BJ (cell line): ENCODE measurements around the gene CHD9. TPM values are rescaled to one million over a fixed set of nuclear protein-coding genes. Genes with fewer than 3 reads are reported as not detected.

Experiments used
- CTCF ChIA-PET: fragments of 350-600 bp; formaldehyde crosslinking; extraction: SDS; loops from one replicate; lab custom pipeline; 2021; ENCODE audit warnings: antibody characterized with exemption, inconsistent platforms; lab: Yijun Ruan, JAX
- POLR2A ChIA-PET: fragments of 300-600 bp; sonication (Branson Sonifier 250); formaldehyde crosslinking; extraction: SDS; loops from one replicate; lab custom pipeline; 2021; ENCODE audit warnings: antibody characterized with exemption; lab: Charles Lee
- DNase-seq: peaks from one replicate; pipeline ENCODE4 v3.0.0-alpha.2; 2011; ENCODE audit warnings: low read depth
- H3K27me3 ChIP-seq: 2 replicates; pipeline ENCODE4 v1.6.0; 2011; ENCODE audit warnings: low read length; ENCODE audit not compliant: control insufficient read depth, insufficient read depth
- H3K36me3 ChIP-seq: 2 replicates; pipeline ENCODE4 v1.5.1; 2011; ENCODE audit warnings: low read length; ENCODE audit not compliant: control insufficient read depth, insufficient read depth
- H3K4me3 ChIP-seq: 2 replicates; pipeline ENCODE4 v1.5.1; 2011; ENCODE audit warnings: low read depth, mild to moderate bottlenecking, control low read depth, low read length
- CTCF ChIP-seq: IDR thresholded peaks from 2 replicates; pipeline ENCODE4 v1.5.1; 2011; ENCODE audit warnings: low read depth, mild to moderate bottlenecking, control low read depth, inconsistent platforms, low read length, moderate library complexity; ENCODE audit not compliant: insufficient read depth
- polyA plus RNA-seq: library from polyadenylated mRNA; depleted of rRNA; stranded (reverse); fragments of >200 nt; gene quantifications from 2 replicates; pipeline ENCODE4 v1.2.3, GENCODE V29; 2011

Gene CHD9
- polyA plus RNA-seq, 1 experiment: 13.1 TPM

- ChIA-PET CTCF (no interaction called here), POLR2A (no interaction called here)
- Histone ChIP-seq H3K4me3 (no peak overlapping the region), H3K36me3 (no peaks in the 10 kb centered on the region; the same call in 1 of the 2 replicates), H3K27me3 (no peaks in the 10 kb centered on the region)
- TF ChIP-seq CTCF: no peak
- DNase-seq: no peak
These were observed 144.1 kb downstream of the CHD9 start for GRCh38 chr16:53198933-53199332.

GRCh38 chr16:53201900-53202299 is 147.1 kb downstream of the CHD9 start:
- CTCF ChIA-PET: interaction anchor here (0.6 kb wide), 1 partner anchor 65 kb away, joined by 3 read pairs; no protein-coding TSS in a partner anchor

GRCh38 chr16:53202398-53202797 is 147.6 kb downstream of the CHD9 start:
- ChIA-PET POLR2A (no interaction called here), CTCF (interaction anchor here (0.6 to 1.4 kb wide), 2 partner anchors 65 to 148 kb away, joined by 3 to 5 read pairs; no protein-coding TSS in a partner anchor)
- no peaks in the 10 kb centered on the region; the same call in 1 of the 2 replicates for H3K36me3 ChIP-seq
- DNase-seq: no peak
- TF ChIP-seq CTCF: no peak
- no peaks in the 10 kb centered on the region for H3K27me3 ChIP-seq
- no peak overlapping the region for H3K4me3 ChIP-seq

More at GRCh38 chr16:53201900-53202299, 147.1 kb downstream of the CHD9 start:
- DNase-seq: no peak
- H3K4me3 ChIP-seq: no peak overlapping the region
- no peaks in the 10 kb centered on the region; the same call in 1 of the 2 replicates for H3K36me3 ChIP-seq
- POLR2A ChIA-PET: no interaction called here
- no peaks in the 10 kb centered on the region for H3K27me3 ChIP-seq
- TF ChIP-seq CTCF: no peak

- Histone ChIP-seq H3K36me3 (no peaks in the 10 kb centered on the region), H3K27me3 (no peaks in the 10 kb centered on the region), H3K4me3 (peak overlapping the region; percentile 38)
- POLR2A ChIA-PET: interaction anchor here (0.5 to 1.0 kb wide), 3 partner anchors 38 to 156 kb away, joined by 3 to 4 read pairs (median 3); no protein-coding TSS in a partner anchor
- CTCF ChIA-PET: interaction anchor here (0.6 to 3.1 kb wide), 14 partner anchors 21 to 1829 kb away, joined by 3 to 34 read pairs (median 4); partner anchors contain the start of genes CHD9 and CHD9NB
- DNase-seq: peak; percentile 37
- peak; percentile 61 for TF ChIP-seq CTCF
These were observed 153.3 kb downstream of the CHD9 start for GRCh38 chr16:53207810-53208752.

GRCh38 chr16:53209429-53209828 is 154.6 kb downstream of the CHD9 start:
- no peak for TF ChIP-seq CTCF
- ChIA-PET CTCF (interaction anchor here (1.1 to 3.1 kb wide), 2 partner anchors 52 to 154 kb away, joined by 3 to 34 read pairs; partner anchors contain the start of gene CHD9), POLR2A (no interaction called here)
- Histone ChIP-seq H3K4me3 (peak overlapping the region; percentile 38), H3K36me3 (no peaks in the 10 kb centered on the region), H3K27me3 (no peaks in the 10 kb centered on the region)
- DNase-seq: no peak
